Measurements from ENCODE around the gene RIPK4. TPM values are rescaled to one million over a fixed set of nuclear protein-coding genes. Genes with fewer than 3 reads are reported as not detected.

Gene RIPK4
- total RNA-seq, 2 experiments from 2014 or later, result 0.65 to 0.76 TPM

- intact Hi-C loops (cut with micrococcal nuclease), result no loop called here
- DNase-seq, result no peak
- TF ChIP-seq CTCF (IDR thresholded peaks at IDR 0.05), result no peak
- no peak overlapping the region for H3K4me3 Mint-ChIP-seq
- H3K9me3 Mint-ChIP-seq, result peaks cover 2% of the 10 kb centered on the region
- peaks cover 34% of the 10 kb centered on the region for H3K27me3 Mint-ChIP-seq
- ChIA-PET POLR2A (interaction anchor here (0.8 kb wide), 1 partner anchor 216 kb away, joined by 3 read pairs; no protein-coding TSS in a partner anchor), CTCF (no interaction called here)
- no peak overlapping the region for H3K27ac Mint-ChIP-seq
- H3K36me3 Mint-ChIP-seq (ENCODE audit: low read depth), result no peaks in the 10 kb centered on the region
- H3K4me1 Mint-ChIP-seq (ENCODE audit: low read depth), result peaks cover 1% of the 10 kb centered on the region
- ATAC-seq, result no peak
Measured at GRCh38 chr21:41730367-41730765, 36.5 kb downstream of the RIPK4 start.

GRCh38 chr21:41729701-41730366 lies 37.0 kb downstream of the RIPK4 start:
- no peak for DNase-seq
- ATAC-seq, result no peak
- Mint-ChIP-seq H3K36me3 (ENCODE audit: low read depth) (no peaks in the 10 kb centered on the region), H3K27me3 (peaks cover 37% of the 10 kb centered on the region), H3K9me3 (peaks cover 2% of the 10 kb centered on the region), H3K27ac (no peak overlapping the region), H3K4me3 (no peak overlapping the region), H3K4me1 (ENCODE audit: low read depth) (peaks cover 3% of the 10 kb centered on the region)
- CTCF ChIA-PET, result no interaction called here
- POLR2A ChIA-PET, result no interaction called here
- no peak for TF ChIP-seq CTCF (IDR thresholded peaks at IDR 0.05)
- intact Hi-C loops (cut with micrococcal nuclease), result no loop called here

GRCh38 chr21:41727784-41728763 lies 38.8 kb downstream of the RIPK4 start:
- Mint-ChIP-seq H3K4me1 (ENCODE audit: low read depth) (peaks cover 3% of the 10 kb centered on the region), H3K4me3 (no peak overlapping the region), H3K27ac (no peak overlapping the region), H3K27me3 (peaks cover 38% of the 10 kb centered on the region), H3K9me3 (peaks cover 2% of the 10 kb centered on the region), H3K36me3 (ENCODE audit: low read depth) (no peaks in the 10 kb centered on the region)
- ChIA-PET POLR2A (interaction anchor here (0.5 kb wide), 1 partner anchor 120 kb away, joined by 3 read pairs; no protein-coding TSS in a partner anchor), CTCF (no interaction called here)
- ATAC-seq (no peak), DNase-seq (no peak)
- no peak for TF ChIP-seq CTCF (IDR thresholded peaks at IDR 0.05)
- intact Hi-C loops (cut with micrococcal nuclease), result no loop called here

- Mint-ChIP-seq H3K36me3 (ENCODE audit: low read depth) (no peaks in the 10 kb centered on the region), H3K4me1 (ENCODE audit: low read depth) (peaks cover 3% of the 10 kb centered on the region), H3K27ac (no peak overlapping the region), H3K27me3 (peaks cover 36% of the 10 kb centered on the region), H3K9me3 (no peaks in the 10 kb centered on the region), H3K4me3 (no peak overlapping the region)
- ChIA-PET CTCF (no interaction called here), POLR2A (no interaction called here)
- no peak for TF ChIP-seq CTCF (IDR thresholded peaks at IDR 0.05)
- intact Hi-C loops (cut with micrococcal nuclease), result no loop called here
- ATAC-seq, result no peak
- no peak for DNase-seq
Measured at GRCh38 chr21:41726970-41727783, 39.7 kb downstream of the RIPK4 start.

All from activated CD8-positive, alpha-beta T cell treated with anti-CD3 and anti-CD28 coated beads for 36 hours (primary cell).